Loucy (cell line): Measurements from ENCODE around the gene PRKCE.
"Not testable (repeated sequence)": the region's sequence is repeated elsewhere in the genome, so short reads cannot be mapped to it uniquely, and the experiment has no call there.

Source experiments
- H2AFZ ChIP-seq: fragments of 200-600 bp; sonication (generic); 2 replicates; pipeline ENCODE4 v1.6.0; 2016; ENCODE audit warnings: antibody characterized with exemption, mild to moderate bottlenecking, low read length, moderate library complexity
- H3F3A ChIP-seq: fragments of 200-600 bp; 2 replicates; pipeline ENCODE4 v1.6.0; 2016; ENCODE audit warnings: antibody characterized with exemption, low read depth, mild to moderate bottlenecking
- H3K27me3 ChIP-seq: fragments of 200-600 bp; sonication (generic); 2 replicates; pipeline ENCODE4 v1.6.1; 2014; ENCODE audit warnings: low read length, mild to moderate bottlenecking; ENCODE audit not compliant: insufficient read depth, poor library complexity, severe bottlenecking
- H3K36me3 ChIP-seq: fragments of 200-600 bp; sonication (generic); 2 replicates; pipeline ENCODE4 v1.6.1; 2016; ENCODE audit warnings: low read length; ENCODE audit not compliant: insufficient read depth
- H3K4me1 ChIP-seq: fragments of 200-600 bp; sonication (generic); 2 replicates; pipeline ENCODE4 v1.5.1; 2014; ENCODE audit warnings: low read length, mild to moderate bottlenecking; ENCODE audit not compliant: insufficient read depth, poor library complexity, severe bottlenecking
- H3K4me2 ChIP-seq: fragments of 200-600 bp; sonication (generic); 2 replicates; pipeline ENCODE4 v1.6.0; 2014; ENCODE audit warnings: antibody characterized with exemption, low read length, low read depth, mild to moderate bottlenecking; ENCODE audit not compliant: poor library complexity, severe bottlenecking
- H3K4me3 ChIP-seq: fragments of 200-600 bp; sonication (generic); 2 replicates; pipeline ENCODE4 v1.5.1; 2014; ENCODE audit warnings: low read length, mild to moderate bottlenecking, mixed read lengths; ENCODE audit not compliant: poor library complexity, severe bottlenecking
- H3K79me2 ChIP-seq: fragments of 200-600 bp; sonication (generic); 2 replicates; pipeline ENCODE4 v1.6.1; 2014; ENCODE audit warnings: low read length; ENCODE audit not compliant: insufficient read depth
- H3K9ac ChIP-seq: fragments of 200-600 bp; sonication (generic); 2 replicates; pipeline ENCODE4 v1.6.0; 2014; ENCODE audit warnings: mild to moderate bottlenecking, low read depth, low read length, moderate library complexity; ENCODE audit not compliant: poor library complexity, severe bottlenecking
- H3K9me2 ChIP-seq: fragments of 200-600 bp; sonication (generic); replicated peaks from 2 replicates; pipeline ENCODE4 v1.6.1; 2016; ENCODE audit warnings: low read depth, low read length, mixed read lengths
- H3K9me3 ChIP-seq: fragments of 200-600 bp; sonication (generic); 2 replicates; pipeline ENCODE4 v1.6.1; 2014; ENCODE audit warnings: mild to moderate bottlenecking, antibody characterized with exemption, low read length, low read depth; ENCODE audit not compliant: insufficient read depth
- H4K20me1 ChIP-seq: fragments of 200-600 bp; sonication (generic); 2 replicates; pipeline ENCODE4 v1.6.0; 2014; ENCODE audit warnings: antibody characterized with exemption, low read length, mild to moderate bottlenecking; ENCODE audit not compliant: insufficient read depth, poor library complexity, severe bottlenecking
- EZH2phosphoT487 ChIP-seq: fragments of 200-600 bp; IDR thresholded peaks from 2 replicates; pipeline ENCODE4 v1.6.1; 2018; ENCODE audit warnings: antibody characterized with exemption, mild to moderate bottlenecking, moderate library complexity, borderline replicate concordance
- TF ChIP-seq, protein P1 (sequence below): fragments of 200-600 bp; sonication (generic); conservative IDR thresholded peaks from 2 replicates; pipeline ENCODE4 v1.5.1; 2014; ENCODE audit warnings: mild to moderate bottlenecking, antibody characterized with exemption, low read length

PRKCE gene

DNA sequence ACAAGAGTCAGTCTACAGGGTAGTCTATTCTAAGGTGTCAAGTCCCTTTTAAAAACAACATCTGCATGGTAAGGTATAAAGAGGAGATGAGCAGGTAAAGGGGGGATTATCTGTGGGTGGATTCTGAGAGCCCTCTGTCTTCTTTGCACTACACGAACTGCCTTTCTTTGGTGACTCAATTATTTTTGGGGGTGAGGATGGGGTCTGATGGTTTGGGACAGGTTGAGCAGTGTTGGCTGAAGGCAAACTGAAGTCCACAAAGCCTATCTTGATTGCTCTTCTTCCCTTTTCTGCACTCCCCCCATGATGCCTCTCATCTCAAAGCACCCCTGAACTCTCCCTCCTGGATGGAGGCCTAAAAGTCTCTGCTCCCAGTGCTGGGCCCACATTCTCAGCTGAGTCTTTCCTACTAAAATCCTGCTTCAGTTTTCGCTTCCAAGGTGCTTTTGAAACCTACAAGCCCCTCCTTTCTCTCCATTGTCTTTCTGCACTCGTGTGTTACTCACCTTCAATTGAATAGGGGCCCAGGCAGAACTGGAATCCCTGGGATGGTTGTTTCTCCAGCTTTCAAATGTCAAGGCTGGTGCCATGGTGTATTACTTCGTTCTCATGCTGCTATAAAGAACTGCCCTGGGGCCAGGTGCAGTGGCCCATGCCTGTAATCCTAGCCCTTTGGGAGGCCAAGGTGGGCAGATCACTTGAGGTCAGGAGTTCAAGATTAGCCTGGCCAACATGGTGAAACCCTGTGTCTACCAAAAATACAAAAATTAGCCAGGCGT lies 64.3 kb downstream of the PRKCE start:
- H3K4me1 ChIP-seq: peaks cover 6% of the 10 kb centered on the region

DNA sequence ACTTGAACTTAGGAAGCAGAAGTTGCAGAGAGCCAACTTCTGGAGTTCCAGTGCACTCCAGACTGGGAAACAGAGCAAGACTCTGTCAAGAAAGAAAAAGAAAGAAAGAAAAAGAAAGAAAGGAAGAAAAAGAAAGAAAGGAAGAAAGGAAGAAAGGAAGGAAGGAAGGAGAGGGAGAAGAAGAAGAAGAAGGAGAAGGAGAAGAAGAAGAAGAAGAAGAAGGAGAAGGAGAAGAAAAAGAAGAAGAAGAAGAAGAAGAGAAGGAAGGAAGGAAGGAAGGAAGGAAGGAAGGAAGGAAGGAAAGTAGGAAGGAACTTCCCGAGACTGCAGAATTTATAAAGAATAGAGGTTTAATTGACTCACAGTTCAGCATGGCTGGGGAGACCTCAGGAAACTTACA lies 65.0 kb downstream of the PRKCE start:
- peaks cover 12% of the 10 kb centered on the region; the same call in 1 of the 2 replicates for H3K79me2 ChIP-seq
- H3K36me3 ChIP-seq, H3K9me2 ChIP-seq, H4K20me1 ChIP-seq, H3K4me1 ChIP-seq, H3K9me3 ChIP-seq, H3K4me2 ChIP-seq, H3K4me3 ChIP-seq, H2AFZ ChIP-seq, H3F3A ChIP-seq, H3K9ac ChIP-seq, H3K27me3 ChIP-seq: not testable (repeated sequence)

More for the DNA sequence above, 64.3 kb downstream of the PRKCE start:
- Histone ChIP-seq H3K4me2 (no peak overlapping the region), H3K4me3 (no peak overlapping the region), H3K36me3 (no peaks in the 10 kb centered on the region), H3K27me3 (no peaks in the 10 kb centered on the region), H3K9me2 (no peaks in the 10 kb centered on the region), H2AFZ (no peak overlapping the region), H4K20me1 (no peaks in the 10 kb centered on the region), H3K9me3 (no peaks in the 10 kb centered on the region), H3F3A (no peaks in the 10 kb centered on the region), H3K79me2 (peaks cover 12% of the 10 kb centered on the region; the same call in 1 of the 2 replicates), H3K9ac (no peak overlapping the region)
- TF ChIP-seq, protein P1, sequence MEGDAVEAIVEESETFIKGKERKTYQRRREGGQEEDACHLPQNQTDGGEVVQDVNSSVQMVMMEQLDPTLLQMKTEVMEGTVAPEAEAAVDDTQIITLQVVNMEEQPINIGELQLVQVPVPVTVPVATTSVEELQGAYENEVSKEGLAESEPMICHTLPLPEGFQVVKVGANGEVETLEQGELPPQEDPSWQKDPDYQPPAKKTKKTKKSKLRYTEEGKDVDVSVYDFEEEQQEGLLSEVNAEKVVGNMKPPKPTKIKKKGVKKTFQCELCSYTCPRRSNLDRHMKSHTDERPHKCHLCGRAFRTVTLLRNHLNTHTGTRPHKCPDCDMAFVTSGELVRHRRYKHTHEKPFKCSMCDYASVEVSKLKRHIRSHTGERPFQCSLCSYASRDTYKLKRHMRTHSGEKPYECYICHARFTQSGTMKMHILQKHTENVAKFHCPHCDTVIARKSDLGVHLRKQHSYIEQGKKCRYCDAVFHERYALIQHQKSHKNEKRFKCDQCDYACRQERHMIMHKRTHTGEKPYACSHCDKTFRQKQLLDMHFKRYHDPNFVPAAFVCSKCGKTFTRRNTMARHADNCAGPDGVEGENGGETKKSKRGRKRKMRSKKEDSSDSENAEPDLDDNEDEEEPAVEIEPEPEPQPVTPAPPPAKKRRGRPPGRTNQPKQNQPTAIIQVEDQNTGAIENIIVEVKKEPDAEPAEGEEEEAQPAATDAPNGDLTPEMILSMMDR: no peak
- TF ChIP-seq EZH2phosphoT487: no peak

DNA sequence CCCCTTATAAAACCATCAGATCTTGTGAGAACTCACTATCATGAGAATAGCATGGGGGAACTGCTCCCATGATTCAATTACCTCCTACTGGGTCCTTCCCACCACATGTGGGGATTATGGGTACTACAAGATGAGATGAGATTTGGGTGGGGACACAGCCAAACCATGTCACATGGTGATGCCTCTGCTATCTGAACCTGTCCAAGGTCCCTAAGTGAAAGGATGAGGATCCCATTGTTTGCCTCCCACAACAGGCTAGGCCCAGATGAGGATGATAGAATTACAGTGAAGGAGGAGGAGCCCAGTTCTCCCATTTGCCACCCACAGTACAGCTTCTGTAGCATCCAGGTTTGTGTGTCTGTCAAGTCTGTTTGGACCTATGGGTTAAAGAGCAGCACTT lies 65.4 kb downstream of the PRKCE start:
- Histone ChIP-seq H3K79me2 (peaks cover 12% of the 10 kb centered on the region; the same call in 1 of the 2 replicates), H3K36me3 (no peaks in the 10 kb centered on the region), H2AFZ (no peak overlapping the region), H3K4me2 (no peak overlapping the region), H3K9me3 (no peaks in the 10 kb centered on the region), H3K4me3 (no peak overlapping the region), H3K9me2 (no peaks in the 10 kb centered on the region), H3K27me3 (no peaks in the 10 kb centered on the region), H3K9ac (no peak overlapping the region), H3F3A (no peaks in the 10 kb centered on the region), H3K4me1 (peaks cover 6% of the 10 kb centered on the region), H4K20me1 (no peaks in the 10 kb centered on the region)
- TF ChIP-seq, protein P1: no peak
- TF ChIP-seq EZH2phosphoT487: no peak

DNA sequence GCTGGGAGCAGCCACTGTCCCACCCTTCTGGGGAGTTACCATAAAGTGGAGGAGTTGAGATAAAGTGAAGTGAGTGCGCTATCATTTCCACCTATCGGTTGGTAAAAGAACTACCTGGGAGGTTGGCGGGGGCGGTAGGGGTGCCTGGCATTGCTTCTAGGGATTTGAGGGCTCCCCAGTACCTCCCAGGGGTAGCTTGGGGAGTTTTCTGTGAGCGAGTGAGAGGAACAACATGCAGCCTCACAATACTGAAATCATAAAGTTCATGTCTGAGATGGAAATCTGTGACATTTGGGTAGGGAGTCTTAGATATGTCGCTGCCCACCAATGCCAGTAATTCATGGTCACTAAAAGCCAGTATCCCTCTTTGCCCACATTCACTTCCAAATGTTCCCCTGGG lies 68.7 kb downstream of the PRKCE start:
- Histone ChIP-seq H3K4me1 (peaks cover 19% of the 10 kb centered on the region), H3K79me2 (peaks cover 17% of the 10 kb centered on the region; the same call in 1 of the 2 replicates), H3K9me3 (no peaks in the 10 kb centered on the region), H3K27me3 (no peaks in the 10 kb centered on the region), H3K4me3 (no peak overlapping the region), H3K4me2 (no peak overlapping the region), H2AFZ (no peak overlapping the region), H3K36me3 (no peaks in the 10 kb centered on the region), H3K9ac (no peak overlapping the region), H4K20me1 (no peaks in the 10 kb centered on the region), H3F3A (no peaks in the 10 kb centered on the region), H3K9me2 (no peaks in the 10 kb centered on the region)
- no peak for TF ChIP-seq EZH2phosphoT487
- TF ChIP-seq, protein P1: no peak
